Mesendoderm (in vitro differentiated cells): Measurements from ENCODE around the gene DNAH8.

Experiments used
- DNase-seq: peaks from one replicate; pipeline ENCODE4 v3.0.0; 2013
- H2AK5ac ChIP-seq: 2 replicates; pipeline ENCODE4 v1.6.1; 2013; ENCODE audit warnings: low read length, inconsistent platforms
- H2BK120ac ChIP-seq: 2 replicates; pipeline ENCODE4 v1.6.1; 2013; ENCODE audit warnings: low read depth, mild to moderate bottlenecking, low read length, moderate library complexity, mixed read lengths
- H2BK15ac ChIP-seq: replicated peaks from 2 replicates; pipeline ENCODE4 v1.6.1; 2013; ENCODE audit warnings: low read depth, mild to moderate bottlenecking, moderate library complexity
- H2BK5ac ChIP-seq: 2 replicates; pipeline ENCODE4 v1.6.1; 2013; ENCODE audit warnings: low read length, inconsistent platforms
- H3K18ac ChIP-seq: 2 replicates; pipeline ENCODE4 v1.6.1; 2013; ENCODE audit warnings: mild to moderate bottlenecking, low read length, mixed read lengths
- H3K23ac ChIP-seq: one replicate; pipeline ENCODE4 v1.6.1; 2013; ENCODE audit warnings: low read length
- H3K27ac ChIP-seq: 2 replicates; pipeline ENCODE4 v1.5.1; 2013; ENCODE audit warnings: low read depth, mild to moderate bottlenecking, inconsistent platforms, low read length, moderate library complexity
- H3K27me3 ChIP-seq: 2 replicates; pipeline ENCODE4 v1.6.1; 2013; ENCODE audit warnings: low read length, control low read depth, mild to moderate bottlenecking, inconsistent platforms; ENCODE audit not compliant: insufficient read depth, poor library complexity
- H3K36me3 ChIP-seq: 2 replicates; pipeline ENCODE4 v1.6.1; 2013; ENCODE audit warnings: low read length, inconsistent platforms; ENCODE audit not compliant: control insufficient read depth, insufficient read depth
- H3K4ac ChIP-seq: one replicate; pipeline ENCODE4 v1.6.1; 2013; ENCODE audit warnings: low read depth, mild to moderate bottlenecking, low read length, moderate library complexity
- H3K4me1 ChIP-seq: 2 replicates; pipeline ENCODE4 v1.6.1; 2013; ENCODE audit warnings: low read depth, low read length, inconsistent platforms; ENCODE audit not compliant: control insufficient read depth
- H3K4me2 ChIP-seq: 2 replicates; pipeline ENCODE4 v1.6.1; 2013; ENCODE audit warnings: low read length
- H3K4me3 ChIP-seq: 2 replicates; pipeline ENCODE4 v1.5.1; 2013; ENCODE audit warnings: mild to moderate bottlenecking, low read length
- H3K56ac ChIP-seq: one replicate; pipeline ENCODE4 v1.6.1; 2013; ENCODE audit warnings: low read length
- H3K79me1 ChIP-seq: 2 replicates; pipeline ENCODE4 v1.6.1; 2013; ENCODE audit warnings: low read length, inconsistent platforms
- H3K79me2 ChIP-seq: 2 replicates; pipeline ENCODE4 v1.6.1; 2013; ENCODE audit warnings: mild to moderate bottlenecking, low read length; ENCODE audit not compliant: control insufficient read depth, insufficient read depth
- H3K9ac ChIP-seq: 2 replicates; pipeline ENCODE4 v1.6.1; 2013; ENCODE audit warnings: low read length, inconsistent platforms
- H4K5ac ChIP-seq: one replicate; pipeline ENCODE4 v1.6.1; 2013; ENCODE audit warnings: low read length
- H4K8ac ChIP-seq: one replicate; pipeline ENCODE4 v1.6.1; 2013; ENCODE audit warnings: low read depth, mild to moderate bottlenecking, control low read depth, low read length, moderate library complexity
- whole genome bisulfite sequencing: extraction: QIAGEN DNeasy Blood & Tissue Kit; methylation state at CpG from one replicate; pipeline ENCODE4 v1.1.7; 2013; ENCODE audit warnings: low lambda C conversion rate, missing lambda C conversion rate; ENCODE audit not compliant: insufficient coverage; ENCODE audit errors: extremely low coverage; 5-methylcytosine and 5-hydroxymethylcytosine counted together

Gene DNAH8

GRCh38 chr6:39075010-39075686, 360.0 kb downstream of the DNAH8 start:
- Histone ChIP-seq H3K36me3 (no peaks in the 10 kb centered on the region), H3K27me3 (no peaks in the 10 kb centered on the region), H3K4me3 (no peak overlapping the region), H3K9ac (no peak overlapping the region), H4K8ac (no peak overlapping the region), H3K18ac (no peak overlapping the region), H3K23ac (no peak overlapping the region), H3K79me2 (no peaks in the 10 kb centered on the region), H2BK5ac (no peak overlapping the region), H2BK15ac (no peak overlapping the region), H3K79me1 (no peaks in the 10 kb centered on the region), H3K4ac (no peak overlapping the region), H3K56ac (no peak overlapping the region), H3K4me2 (no peak overlapping the region), H2AK5ac (no peak overlapping the region), H4K5ac (no peak overlapping the region), H3K27ac (no peak overlapping the region), H3K4me1 (no peaks in the 10 kb centered on the region), H2BK120ac (no peak overlapping the region)
- no peak for DNase-seq
- no CpG with 5 or more reads among the region's 12 CpGs for WGBS

GRCh38 chr6:39075807-39076622, 360.9 kb downstream of the DNAH8 start:
- Histone ChIP-seq H4K8ac (no peak overlapping the region), H3K18ac (no peak overlapping the region), H3K4ac (no peak overlapping the region), H3K4me3 (no peak overlapping the region), H3K36me3 (no peaks in the 10 kb centered on the region), H3K4me1 (no peaks in the 10 kb centered on the region), H3K4me2 (no peak overlapping the region), H3K79me1 (no peaks in the 10 kb centered on the region), H2BK5ac (no peak overlapping the region), H2AK5ac (no peak overlapping the region), H3K27me3 (no peaks in the 10 kb centered on the region), H3K23ac (no peak overlapping the region), H3K9ac (no peak overlapping the region), H3K27ac (no peak overlapping the region), H3K56ac (no peak overlapping the region), H2BK15ac (no peak overlapping the region), H2BK120ac (no peak overlapping the region), H4K5ac (no peak overlapping the region), H3K79me2 (no peaks in the 10 kb centered on the region)
- DNase-seq = no peak
- no CpG with 5 or more reads among the region's 11 CpGs for WGBS

DNA sequence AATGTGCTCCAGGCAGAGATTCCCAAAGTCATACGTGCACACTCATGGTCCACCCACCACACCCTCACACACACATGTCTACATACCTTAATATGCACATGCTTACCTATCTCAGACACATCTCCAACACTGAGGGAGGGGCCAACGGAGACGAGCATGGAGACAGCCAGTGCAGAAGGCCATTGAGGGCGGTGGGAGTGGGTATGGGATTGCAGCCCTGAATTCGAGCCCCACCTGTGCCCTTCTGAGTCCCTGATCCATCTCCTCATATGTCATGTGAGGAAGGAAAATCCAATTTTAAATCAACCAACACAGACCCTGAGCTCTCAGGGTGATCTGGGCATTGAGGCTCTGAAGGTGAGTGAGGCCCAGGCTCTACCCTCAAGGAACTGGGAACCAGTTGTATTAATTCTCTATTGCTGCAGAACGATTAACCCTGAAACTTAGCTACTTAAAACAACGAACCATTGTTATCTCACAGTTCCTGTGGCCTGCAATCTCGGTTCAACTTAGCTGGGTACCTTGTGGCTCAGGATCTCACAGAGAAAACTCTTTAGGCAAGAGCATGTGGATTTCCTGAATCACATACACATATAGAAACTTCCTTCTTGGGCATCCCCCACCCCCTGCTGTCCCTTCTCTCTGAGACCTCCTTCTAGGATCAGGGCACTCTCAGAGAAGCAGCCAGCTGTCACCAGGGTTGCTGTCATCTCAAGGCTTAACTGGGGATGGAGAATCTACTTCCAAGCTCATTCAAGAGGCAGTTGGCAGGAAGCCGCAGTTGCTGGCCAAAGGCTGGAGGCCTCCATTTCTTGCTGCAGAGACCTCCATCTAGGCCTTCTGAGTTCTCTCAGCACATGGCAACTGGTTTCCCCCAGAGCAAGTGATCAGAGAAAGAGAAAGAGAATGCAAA, 361.8 kb downstream of the DNAH8 start:
- Histone ChIP-seq H3K36me3 (no peaks in the 10 kb centered on the region), H2BK15ac (no peak overlapping the region), H3K4me3 (no peak overlapping the region), H3K4ac (no peak overlapping the region), H3K23ac (no peak overlapping the region), H2BK5ac (no peak overlapping the region), H2BK120ac (no peak overlapping the region), H2AK5ac (no peak overlapping the region), H3K27ac (no peak overlapping the region), H3K4me2 (no peak overlapping the region), H3K79me2 (no peaks in the 10 kb centered on the region), H3K9ac (no peak overlapping the region), H3K27me3 (no peaks in the 10 kb centered on the region), H4K8ac (no peak overlapping the region), H4K5ac (no peak overlapping the region), H3K79me1 (no peaks in the 10 kb centered on the region), H3K4me1 (no peaks in the 10 kb centered on the region), H3K18ac (no peak overlapping the region), H3K56ac (no peak overlapping the region)
- WGBS = no CpG with 5 or more reads among the region's 9 CpGs
- DNase-seq = no peak

DNA sequence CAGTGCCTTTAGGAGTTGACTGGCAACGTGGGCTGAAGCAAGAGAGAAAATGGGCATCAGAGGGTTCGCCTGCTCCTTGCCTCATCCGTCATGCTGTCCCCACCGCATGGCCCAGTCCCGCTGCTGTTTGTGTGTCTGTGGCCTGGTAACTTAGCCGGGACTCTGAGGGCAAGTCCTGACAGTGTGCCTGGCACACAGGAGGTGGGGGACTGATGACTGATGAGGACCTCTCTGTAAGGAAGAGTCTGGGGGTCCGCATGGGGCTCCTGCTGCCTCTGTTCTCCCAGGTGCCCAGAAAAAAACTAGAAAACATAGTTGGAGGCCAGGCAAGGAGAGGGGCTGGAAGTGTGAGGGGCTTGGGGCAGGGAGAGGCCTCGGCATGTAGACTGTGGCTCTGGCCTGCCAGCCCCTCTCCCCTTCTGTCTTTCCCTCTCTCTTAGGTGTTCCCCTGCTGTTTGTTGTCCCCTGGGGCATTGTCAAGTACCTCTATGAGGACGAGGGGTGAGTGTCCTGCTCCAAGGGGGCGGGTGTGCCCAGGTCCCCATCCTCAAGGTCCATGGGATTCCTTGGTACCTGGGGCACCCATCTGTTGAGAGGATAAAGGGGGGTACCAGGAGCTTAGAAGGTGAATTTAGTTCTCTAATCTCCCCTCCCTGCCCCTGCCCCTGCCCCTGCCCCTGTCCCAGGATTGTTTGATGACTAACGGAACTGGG, 362.9 kb downstream of the DNAH8 start:
- Histone ChIP-seq H2AK5ac (no peak overlapping the region), H3K27me3 (no peaks in the 10 kb centered on the region), H4K8ac (no peak overlapping the region), H3K4me1 (no peaks in the 10 kb centered on the region), H3K4ac (no peak overlapping the region), H3K23ac (no peak overlapping the region), H3K4me2 (no peak overlapping the region), H2BK5ac (no peak overlapping the region), H3K79me1 (no peaks in the 10 kb centered on the region), H3K9ac (no peak overlapping the region), H4K5ac (no peak overlapping the region), H3K18ac (no peak overlapping the region), H3K36me3 (no peaks in the 10 kb centered on the region), H3K4me3 (no peak overlapping the region), H3K79me2 (no peaks in the 10 kb centered on the region), H3K27ac (no peak overlapping the region), H3K56ac (no peak overlapping the region), H2BK120ac (no peak overlapping the region), H2BK15ac (no peak overlapping the region)
- WGBS = no CpG with 5 or more reads among the region's 11 CpGs
- DNase-seq = no peak

GRCh38 chr6:39078695-39079094, 363.6 kb downstream of the DNAH8 start:
- H4K8ac ChIP-seq = no peak overlapping the region
- WGBS = no CpG with 5 or more reads among the region's 3 CpGs
- no peak overlapping the region for H4K5ac ChIP-seq
- no peak for DNase-seq
- no peaks in the 10 kb centered on the region for H3K36me3 ChIP-seq
- H3K56ac ChIP-seq = no peak overlapping the region
- no peaks in the 10 kb centered on the region for H3K79me2 ChIP-seq
- no peak overlapping the region for H3K4ac ChIP-seq
- no peak overlapping the region for H3K18ac ChIP-seq
- no peak overlapping the region for H2BK15ac ChIP-seq
- H3K4me1 ChIP-seq = no peaks in the 10 kb centered on the region
- H3K79me1 ChIP-seq = no peaks in the 10 kb centered on the region
- no peak overlapping the region for H3K4me2 ChIP-seq
- no peak overlapping the region for H3K23ac ChIP-seq
- no peak overlapping the region for H3K4me3 ChIP-seq
- no peak overlapping the region for H3K27ac ChIP-seq
- H2BK5ac ChIP-seq = no peak overlapping the region
- H3K27me3 ChIP-seq = no peaks in the 10 kb centered on the region
- no peak overlapping the region for H2AK5ac ChIP-seq
- no peak overlapping the region for H3K9ac ChIP-seq
- no peak overlapping the region for H2BK120ac ChIP-seq
